HG03432 (cell line): ENCODE data around the gene MED23.
A peak's percentile ranks its signal among the peaks of the same experiment; 100 is the strongest.
"Not testable (repeated sequence)": the region's sequence is repeated elsewhere in the genome, so short reads cannot be mapped to it uniquely, and the experiment has no call there.

Experiments used
- ATAC-seq: cut with Tn5 transposase; IDR thresholded peaks from one replicate; pipeline ENCODE4 v1.9.1; 2021; ENCODE audit warnings: mild to moderate bottlenecking, moderate library complexity; ENCODE audit not compliant: unreplicated experiment

Gene MED23

DNA sequence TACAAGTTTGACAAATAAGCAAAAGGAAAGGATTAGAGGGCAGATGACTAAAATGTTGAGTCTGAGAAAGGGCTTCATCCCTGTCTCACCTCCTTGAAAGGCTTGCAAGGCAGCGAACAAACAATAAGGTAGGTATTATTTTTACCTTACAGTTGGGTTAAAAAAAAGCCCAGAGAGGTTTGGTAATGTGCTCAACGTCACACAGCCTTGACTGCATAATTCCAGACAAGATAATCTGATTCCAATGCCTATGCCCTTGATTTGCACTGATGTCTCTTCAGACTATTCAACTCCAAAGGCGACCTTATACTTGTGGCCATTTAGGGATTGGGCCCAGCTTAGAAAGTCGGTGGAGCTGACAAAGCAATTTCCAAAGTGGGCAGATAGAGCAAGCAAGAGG is 53.4 kb downstream of the MED23 start:
- ATAC-seq, result no peak

DNA sequence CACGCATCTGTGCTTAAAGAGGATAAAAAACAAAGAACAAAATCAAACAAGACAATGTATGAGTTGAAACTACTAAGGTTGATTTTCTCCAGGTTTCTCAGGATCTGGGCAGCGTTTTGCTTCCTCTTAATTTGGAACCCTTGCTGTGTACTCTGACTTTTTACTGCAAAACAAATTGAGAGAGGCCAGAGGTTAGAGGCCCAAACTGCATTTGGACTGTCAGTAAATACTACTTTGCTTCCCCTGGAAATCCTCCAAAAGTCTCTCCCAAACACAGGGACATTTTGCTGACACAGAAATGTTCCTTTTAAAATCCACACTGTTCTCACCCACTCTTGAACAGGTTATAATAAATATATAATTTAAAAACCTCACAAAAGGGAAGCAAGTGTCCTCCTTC is 53.9 kb downstream of the MED23 start:
- ATAC-seq, result no peak

DNA sequence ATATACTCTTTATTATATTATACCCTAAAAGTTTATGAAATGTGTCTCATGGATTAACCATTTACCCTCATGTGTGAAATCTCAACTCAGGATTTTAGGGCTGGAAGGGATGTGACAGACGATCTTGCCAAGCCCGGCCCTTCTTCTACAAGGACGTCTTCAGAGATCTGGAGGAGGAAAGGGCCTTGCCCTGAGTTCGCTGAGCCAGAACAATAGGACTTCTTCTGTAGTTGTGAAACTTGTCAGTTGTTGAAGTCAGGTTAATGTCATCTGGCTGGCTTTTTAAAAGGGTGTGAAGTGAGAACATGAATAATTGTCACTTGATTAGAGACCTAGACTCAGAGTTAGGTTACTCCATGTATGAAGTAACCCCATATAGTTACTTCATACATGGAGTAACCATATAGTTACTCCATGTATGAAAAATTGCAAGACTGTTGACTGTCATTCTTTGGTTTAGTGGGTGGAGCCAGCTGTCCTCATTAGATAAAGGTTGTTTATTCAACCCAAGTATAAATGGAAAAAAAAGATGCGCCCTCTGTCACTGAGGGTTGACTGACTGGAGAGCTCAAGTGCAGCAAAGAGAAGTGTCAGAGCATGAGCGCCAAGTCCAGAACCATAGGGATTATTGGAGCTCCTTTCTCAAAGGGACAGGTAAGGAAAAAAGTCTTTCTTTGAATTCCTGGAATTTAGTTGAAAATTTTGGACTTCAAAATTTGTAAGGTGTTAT is 55.2 kb downstream of the MED23 start, which contains the start of gene ARG1:
ARG1 (plus strand) TSS at position 541 of the 730 bp plus-strand sequence; CDS start at position 598, 57 bp downstream.
- ATAC-seq, result no peak

DNA sequence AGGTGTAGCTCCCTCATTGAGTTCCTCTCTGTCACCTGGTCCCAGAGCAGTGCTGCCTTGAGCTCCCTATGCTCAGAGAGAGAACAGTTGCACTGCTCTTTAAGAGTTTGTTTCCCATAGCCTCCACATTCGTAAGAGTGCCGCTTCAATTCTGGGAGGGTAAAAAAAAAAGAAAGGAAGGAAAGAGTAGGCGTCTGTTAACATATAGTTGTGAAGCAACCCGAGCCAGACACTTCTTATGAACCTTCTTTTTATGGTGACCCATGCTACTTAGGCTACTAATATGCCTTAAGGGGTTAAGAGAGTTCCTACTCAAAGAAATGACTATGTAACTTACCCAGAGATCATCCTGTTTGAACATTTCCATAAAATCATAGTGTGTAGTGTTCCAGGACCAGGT is 59.3 kb downstream of the MED23 start:
- no peak for ATAC-seq

DNA sequence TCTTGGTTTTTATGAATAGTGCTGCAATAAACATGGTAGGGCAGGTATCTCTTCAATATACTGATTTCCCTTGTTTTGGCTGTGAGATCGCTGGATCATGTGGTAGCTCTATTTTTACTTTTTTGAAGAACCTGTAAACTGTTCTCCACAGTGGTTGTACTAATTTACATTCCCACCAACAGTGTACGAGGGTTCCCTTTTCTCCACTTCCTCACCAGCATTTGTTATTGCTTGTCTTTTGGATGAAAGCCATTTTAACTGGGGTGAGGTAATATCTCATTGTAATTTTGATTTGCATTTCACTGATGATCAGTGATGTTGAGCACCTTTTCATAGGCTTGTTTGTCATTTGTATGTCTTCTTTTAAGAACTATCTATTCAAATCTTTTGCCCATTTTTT is 63.0 kb downstream of the MED23 start:
- ATAC-seq, result no peak

DNA sequence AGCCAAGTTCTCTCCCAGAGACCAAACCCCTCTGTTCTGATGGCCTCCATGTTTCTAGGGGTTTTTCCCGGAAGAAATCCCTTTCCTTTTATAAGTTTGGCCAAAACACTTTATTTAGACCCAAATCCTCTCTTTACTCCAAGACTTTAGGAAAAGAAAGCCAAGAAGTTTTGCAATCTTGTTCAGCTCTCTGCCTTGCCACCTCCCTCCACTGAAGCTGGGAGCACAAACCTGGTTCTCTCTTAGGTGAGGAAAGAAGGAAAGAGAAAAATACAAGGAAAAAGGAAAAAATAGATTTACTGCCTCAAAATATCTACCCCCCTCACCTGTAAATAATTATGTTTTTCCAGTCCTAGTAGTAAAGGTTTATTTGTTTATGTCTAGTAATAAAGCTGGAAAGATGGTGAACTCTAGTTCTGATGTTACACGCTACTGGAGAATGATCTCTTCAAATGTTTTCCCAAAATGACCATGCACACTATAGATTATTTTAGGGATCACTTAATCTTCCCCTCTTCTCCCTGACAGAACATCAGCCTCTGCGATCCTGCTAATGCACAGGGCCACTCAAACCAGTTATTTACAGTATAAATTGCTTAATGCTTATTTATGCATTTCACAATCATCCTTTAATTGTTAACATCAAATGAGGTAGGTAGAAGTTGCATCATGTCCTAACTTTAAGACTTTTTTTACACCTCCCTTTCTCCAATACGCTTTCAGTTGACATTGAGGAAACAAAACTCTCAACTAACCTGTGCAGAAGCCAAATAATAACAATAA is 65.9 kb downstream of the MED23 start:
- ATAC-seq, result no peak

DNA sequence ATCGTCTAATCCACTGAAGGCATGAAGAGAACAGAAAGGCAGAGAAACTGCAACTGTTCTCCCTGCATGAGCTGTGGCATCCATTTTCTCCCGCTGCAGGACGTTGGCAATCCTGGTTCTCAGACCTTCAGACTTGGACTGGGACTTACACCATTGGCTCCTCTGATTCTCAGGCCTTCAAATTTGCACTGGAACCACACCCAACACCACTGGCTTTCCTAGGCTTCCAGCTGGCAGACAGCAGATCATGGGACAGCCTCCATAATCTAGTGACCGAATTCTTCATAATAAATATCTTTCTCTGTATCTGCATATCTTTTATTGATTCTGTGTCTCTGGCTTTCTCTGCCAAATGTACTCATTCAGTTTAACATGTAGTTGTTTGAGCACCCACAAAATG is 69.1 kb downstream of the MED23 start:
- ATAC-seq, result no peak

DNA sequence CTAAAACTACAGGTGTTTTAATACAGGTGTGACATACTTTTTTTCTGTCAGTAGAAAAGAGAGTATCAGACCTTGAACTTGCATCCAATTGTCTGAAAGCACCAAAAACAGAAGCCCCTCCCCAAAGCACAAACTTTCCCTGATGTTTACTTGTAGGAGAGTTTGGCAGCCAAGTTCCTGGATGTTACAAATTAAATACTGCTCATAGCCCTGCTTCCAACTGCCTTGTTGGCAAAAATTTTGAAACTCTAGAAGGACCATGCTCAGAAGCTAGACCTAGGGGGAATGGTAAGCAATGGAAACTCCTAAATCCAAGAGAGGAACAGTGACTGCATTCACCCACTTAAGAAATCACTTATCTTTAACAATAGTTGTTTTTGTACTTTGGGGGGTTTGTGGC is 72.0 kb downstream of the MED23 start:
- ATAC-seq, result no peak

DNA sequence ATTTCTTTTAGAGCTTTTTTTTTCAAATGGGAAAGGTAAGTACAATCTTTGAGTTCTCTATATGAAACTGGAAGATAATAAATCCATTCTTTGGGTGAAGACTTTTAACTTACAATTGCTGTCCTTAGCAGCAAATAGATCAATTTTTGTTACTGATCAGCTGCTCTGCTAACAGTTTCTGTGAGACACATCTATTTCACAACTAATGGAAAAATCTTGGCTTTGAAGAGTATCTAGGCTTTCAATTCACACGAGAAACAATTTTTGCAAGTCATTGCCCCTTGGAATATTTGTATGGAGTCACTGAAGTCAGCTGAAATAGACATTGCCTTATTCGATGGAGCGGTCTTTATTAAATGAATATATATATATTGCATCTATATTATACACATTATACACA is 75.5 kb downstream of the MED23 start:
- no peak for ATAC-seq

DNA sequence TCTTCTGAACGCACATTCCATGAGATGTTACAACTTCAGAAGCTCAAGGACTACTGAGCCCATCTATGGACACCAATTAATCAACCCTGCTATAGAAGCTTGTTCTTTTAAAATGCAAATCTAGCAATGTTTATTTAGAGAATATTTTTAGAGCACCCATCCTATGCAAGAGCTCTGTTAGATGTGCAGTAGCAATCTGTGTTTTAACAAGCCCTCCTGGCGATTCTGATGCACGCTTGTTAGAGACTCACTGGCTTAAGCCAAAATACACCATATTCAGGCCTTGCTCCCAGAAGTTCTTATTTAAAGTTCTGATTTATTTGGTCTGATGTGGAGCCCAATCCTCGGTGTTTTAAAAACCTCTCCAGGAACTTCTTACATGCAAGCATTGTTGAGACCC is 76.1 kb downstream of the MED23 start:
- ATAC-seq, result no peak

DNA sequence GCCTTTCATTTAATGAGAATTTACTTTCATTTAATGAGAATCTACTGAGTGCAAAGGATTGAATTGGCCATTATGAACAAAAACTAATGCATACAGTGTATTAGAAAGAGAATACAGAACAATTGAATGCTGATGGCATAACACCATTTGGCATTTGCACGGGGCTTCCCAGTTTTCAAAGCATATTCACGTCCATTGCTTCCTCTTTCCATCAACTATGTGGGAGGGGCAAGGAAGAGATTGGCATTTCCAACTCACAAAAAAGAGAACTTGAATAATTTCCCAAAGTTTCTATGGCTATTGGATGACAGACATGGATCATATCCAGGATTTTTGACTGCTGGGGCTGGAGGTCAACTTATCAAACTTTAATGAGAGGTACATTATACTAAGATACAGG is 78.2 kb downstream of the MED23 start:
- no peak for ATAC-seq

DNA sequence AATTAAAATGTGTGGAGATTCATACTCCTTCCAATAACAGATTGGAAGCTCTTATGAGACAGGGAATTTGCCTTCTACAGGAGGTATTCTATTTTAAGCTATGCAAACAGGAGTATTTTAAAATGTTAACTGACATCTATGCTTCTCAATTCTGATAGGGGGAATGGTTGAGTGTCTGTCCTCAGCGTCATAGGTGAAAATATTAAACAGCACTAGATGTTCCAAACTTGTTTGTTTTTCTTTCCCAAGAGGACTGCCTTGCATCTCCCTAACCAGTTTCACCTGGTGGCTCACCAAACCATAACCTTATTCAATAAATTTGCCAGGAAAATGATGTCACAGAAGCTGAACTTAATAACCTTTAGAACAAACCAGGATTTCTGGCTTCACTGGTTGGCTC is 79.6 kb downstream of the MED23 start:
- ATAC-seq, result no peak

DNA sequence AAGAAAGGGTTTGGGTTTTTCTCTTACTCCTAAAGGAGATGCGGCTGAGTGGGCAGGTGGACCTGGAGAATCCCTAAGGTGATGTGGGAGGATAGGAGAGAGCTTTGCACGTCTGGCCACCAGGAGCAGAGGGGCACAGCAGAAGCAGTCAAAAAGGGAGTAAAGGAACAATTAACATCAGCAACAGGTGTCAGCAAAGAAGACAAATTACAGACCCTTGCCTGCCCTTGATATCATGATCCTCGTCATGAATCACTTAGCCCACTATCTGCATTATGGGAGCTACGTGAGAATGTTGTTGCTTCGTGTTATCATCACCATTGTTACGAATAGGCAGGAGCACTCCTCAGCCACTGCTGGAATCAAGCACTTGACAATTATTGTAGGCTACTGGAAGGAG is 80.6 kb downstream of the MED23 start:
- no peak for ATAC-seq

DNA sequence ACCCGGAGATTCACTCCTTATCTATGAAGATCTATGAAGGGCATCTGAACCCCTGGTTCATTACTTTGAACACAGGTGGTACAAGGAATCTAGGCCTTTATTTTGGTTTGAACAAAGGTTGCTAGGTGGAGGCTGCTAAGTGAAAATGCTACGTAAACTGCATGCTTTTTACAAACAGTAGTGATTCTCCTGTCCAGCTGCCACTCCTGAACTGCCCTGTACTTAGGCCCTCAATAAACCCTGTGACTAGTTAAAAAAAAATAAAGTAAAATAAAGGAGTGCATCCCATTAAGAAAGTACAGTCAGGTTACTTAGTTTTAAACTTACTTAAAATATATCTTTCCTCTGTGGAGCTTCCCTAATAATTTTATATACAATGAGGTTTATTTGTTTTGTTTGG is 82.7 kb downstream of the MED23 start:
- ATAC-seq, result no peak

DNA sequence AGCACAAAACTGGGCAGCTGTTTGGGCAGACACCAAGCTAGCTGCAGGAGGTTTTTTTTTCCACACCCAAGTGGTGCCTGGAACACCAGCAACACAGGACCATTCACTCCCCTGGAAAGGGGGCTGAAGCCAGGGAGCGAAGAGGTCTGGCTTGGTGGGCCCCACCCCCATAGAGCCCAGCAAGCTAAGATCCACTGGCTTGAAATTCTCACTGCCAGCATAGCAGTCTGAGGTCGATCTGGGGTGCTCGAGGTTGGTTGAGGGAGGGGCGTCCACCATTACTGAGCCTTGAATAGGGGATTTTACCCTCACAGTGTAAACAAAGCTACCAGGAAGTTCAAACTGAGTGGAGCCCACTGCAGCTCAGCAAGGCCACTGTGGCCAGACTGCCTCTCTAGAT is 89.4 kb downstream of the MED23 start:
- not testable (repeated sequence) for ATAC-seq

DNA sequence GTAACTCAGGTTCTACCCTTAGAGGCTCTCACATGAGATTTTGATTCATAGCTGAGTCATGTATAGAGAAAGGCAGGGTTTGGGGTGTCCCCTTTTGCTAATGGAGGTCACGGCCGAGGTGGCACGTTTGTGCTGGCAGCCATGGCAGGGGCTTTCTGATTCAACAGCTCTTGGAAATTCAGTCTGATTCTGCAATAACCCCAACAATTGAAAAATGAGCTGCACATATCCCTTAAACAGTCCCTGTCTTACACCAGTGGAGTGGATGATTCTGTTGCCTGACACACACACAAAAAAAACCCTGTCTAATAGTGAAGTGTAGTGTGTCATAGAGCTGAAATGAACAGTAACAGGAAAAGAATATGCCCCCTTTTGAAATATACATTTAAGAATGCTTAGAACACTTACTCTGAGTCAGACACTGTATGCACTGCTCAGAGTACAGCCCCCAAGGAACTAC is 95.4 kb downstream of the MED23 start:
- ATAC-seq, result peak; percentile 98

DNA sequence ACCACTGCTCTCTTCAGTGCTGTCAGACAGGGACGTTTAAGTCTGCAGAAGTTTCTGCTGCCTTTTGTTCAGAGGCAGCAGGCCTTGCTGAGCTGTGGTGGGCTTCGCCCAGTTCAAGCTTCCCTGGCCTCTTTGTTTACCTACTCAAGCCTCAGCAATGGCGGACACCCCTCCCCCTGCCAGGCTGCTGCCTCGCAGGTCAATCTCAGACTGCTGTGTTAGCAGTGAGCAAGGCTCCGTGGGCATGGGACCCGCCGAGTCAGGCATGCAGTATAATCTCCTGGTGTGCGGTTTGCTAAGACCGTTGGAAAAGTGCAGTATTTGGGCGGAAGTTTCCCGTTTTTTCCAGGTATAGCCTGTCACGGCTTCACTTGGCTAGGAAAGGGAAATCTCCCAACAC is 96.4 kb downstream of the MED23 start:
- not testable (repeated sequence) for ATAC-seq

DNA sequence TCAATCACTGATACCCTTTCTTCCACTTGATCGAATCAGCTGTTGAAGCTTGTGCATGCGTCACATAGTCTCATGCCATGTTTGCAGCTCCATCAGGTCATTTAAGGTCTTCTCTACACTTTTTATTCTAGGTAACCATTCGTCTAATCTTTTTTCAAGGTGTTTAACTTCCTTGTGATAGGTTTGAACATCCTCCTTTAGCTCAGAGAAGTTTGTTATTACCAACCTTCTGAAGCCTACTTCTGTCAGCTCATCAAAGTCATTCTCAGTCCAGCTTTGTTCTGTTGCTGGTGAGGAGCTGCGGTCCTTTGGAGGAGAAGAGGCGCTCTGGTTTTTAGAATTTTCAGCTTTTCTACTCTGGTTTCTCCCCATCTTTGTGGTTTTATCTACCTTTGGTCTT is 97.1 kb downstream of the MED23 start:
- ATAC-seq, result not testable (repeated sequence)

DNA sequence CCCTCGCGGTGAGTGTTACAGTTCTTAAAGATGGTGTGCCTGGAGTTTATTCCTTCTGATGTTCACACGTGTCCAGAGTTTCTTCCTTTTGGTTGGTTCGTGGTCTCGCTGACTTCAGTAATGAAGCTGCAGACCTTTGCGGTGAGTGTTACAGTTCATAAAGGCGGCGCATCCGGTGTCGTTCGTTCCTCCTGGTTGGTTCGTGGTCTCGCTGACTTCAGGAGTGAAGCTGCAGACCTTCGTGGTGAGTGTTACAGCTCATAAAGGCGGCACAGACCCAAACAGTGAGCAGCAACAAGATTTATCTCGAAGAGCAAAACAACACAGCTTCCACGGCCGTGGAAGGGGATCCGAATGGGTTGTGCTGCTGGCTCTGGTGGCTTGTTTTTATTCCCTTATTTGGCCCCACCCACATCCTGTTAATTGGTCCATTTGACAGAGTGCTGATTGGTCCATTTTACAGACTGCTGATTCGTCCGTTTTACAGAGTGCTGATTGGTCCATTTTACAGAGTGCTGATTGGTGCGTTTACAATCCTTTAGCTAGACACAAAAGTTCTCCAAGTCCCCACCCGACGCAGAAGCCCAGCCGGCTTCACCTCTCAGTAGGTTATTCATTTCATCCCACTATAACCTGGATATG is 103.2 kb downstream of the MED23 start:
- ATAC-seq, result no peak

DNA sequence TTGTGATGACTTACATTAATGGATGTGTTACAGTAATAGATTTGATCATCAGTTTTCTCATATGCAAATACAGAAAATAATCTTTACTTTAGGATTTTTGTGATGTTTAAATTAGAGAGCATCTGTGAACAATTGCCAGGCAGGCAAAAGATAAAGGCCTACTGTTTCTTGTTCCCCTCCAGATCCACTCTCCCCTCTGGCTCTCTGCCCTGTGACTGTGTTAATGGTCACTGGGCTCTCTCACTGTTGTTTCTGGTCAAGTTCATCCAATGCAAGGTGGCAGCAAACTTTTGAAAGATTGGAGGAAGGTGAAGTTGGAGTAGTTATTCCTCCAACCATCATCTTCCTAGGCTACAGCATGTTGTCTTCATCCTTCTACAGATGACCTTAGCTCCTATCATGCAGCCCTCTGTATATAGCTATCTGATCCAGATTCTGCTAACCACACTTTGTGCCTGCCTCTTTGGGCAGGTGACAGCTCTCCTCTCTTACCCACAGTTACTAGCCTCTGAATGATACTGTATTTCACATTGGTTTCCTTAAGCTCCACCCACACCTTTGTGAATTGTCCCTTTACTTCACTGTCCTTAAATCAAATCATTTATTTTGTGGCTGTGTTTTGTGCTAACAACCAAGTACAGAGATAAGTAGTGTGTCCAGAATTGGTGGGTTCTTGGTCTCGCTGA is 103.9 kb downstream of the MED23 start:
- ATAC-seq, result no peak
